GM10266 (cell line): ENCODE data around the gene CNTRL.

Experiments
- DNase-seq: peaks from one replicate; pipeline ENCODE4 v3.0.0; 2012; ENCODE audit errors: extremely low spot score
- CTCF ChIP-seq: IDR thresholded peaks from 2 replicates; pipeline ENCODE4 v1.5.1; 2012; ENCODE audit warnings: mild to moderate bottlenecking, low read depth; ENCODE audit not compliant: control insufficient read depth, insufficient read depth; ENCODE audit errors: missing control alignments

The CNTRL gene

GRCh38 chr9:121189006-121189405 is 114.3 kb downstream of the CNTRL start:
- TF ChIP-seq CTCF = no peak

GRCh38 chr9:121189660-121190059 is 114.9 kb downstream of the CNTRL start:
- no peak for TF ChIP-seq CTCF
- DNase-seq = no peak

More at GRCh38 chr9:121189006-121189405, 114.3 kb downstream of the CNTRL start:
- no peak for DNase-seq

- no peak for DNase-seq
- no peak for TF ChIP-seq CTCF
These were observed 116.5 kb downstream of the CNTRL start for GRCh38 chr9:121191235-121191634.

- DNase-seq = no peak
- no peak for TF ChIP-seq CTCF
These were observed 117.8 kb downstream of the CNTRL start for GRCh38 chr9:121192518-121192917.

- no peak for DNase-seq
- TF ChIP-seq CTCF = no peak
These were observed 118.3 kb downstream of the CNTRL start for GRCh38 chr9:121192959-121193640.

GRCh38 chr9:121194730-121195129 is 120.0 kb downstream of the CNTRL start:
- no peak for DNase-seq
- TF ChIP-seq CTCF = no peak

- TF ChIP-seq CTCF = no peak
- DNase-seq = no peak
These were observed 121.6 kb downstream of the CNTRL start for GRCh38 chr9:121196389-121196788.
